HG03342 (cell line): ENCODE measurements around the gene MED13L.

Source experiments
- ATAC-seq: cut with Tn5 transposase; IDR thresholded peaks from one replicate; pipeline ENCODE4 v1.9.1; 2021; ENCODE audit warnings: mild to moderate bottlenecking, moderate library complexity; ENCODE audit not compliant: unreplicated experiment

MED13L gene

DNA sequence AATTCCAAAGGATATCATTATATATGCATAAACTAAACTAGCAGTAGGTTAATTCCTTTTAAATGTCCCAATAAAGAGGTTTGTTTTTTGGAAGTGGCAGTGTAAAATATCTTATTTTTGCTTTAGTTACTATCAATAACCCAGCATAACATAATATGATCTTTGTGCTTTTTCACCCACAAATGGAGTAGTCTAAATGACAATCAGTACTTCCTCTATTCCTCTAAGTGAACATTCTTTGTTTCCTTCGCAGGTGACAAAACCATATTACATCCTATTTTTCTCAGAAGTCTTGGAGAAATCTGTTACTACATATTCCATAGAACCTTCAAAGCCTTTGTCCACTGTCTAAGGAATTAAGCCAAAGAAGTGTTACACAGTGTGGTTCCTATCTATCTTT is 62.5 kb downstream of the MED13L start:
- no peak for ATAC-seq

DNA sequence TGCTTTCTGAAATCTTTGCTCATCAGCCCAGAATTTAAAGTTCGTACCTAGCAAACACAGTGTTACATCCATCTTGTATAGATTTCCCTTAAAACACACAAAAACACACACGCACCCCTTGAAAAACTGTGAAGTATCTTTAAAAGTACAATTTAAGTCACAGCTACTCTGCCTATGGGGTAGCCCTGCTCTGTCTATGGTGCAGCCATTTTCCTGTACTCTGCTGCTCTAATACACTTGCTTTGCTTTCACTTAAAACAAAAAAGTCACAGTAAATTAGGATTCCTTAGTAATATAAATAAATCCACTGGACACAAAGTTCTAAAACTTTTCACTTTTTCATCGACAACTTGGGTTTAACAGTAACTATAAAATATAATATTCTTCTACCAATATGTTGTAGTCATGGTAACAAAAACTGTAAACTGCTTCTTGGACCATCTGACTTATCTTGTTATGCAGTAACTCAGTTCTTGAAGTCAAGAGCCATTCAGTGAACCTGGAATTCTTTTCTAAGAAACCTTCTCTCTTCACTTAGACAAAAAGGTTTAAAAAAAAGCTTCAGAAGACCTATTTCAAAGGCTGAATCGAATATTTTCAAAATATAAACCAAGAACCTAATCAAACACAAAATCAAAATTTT is 63.5 kb downstream of the MED13L start:
- no peak for ATAC-seq

DNA sequence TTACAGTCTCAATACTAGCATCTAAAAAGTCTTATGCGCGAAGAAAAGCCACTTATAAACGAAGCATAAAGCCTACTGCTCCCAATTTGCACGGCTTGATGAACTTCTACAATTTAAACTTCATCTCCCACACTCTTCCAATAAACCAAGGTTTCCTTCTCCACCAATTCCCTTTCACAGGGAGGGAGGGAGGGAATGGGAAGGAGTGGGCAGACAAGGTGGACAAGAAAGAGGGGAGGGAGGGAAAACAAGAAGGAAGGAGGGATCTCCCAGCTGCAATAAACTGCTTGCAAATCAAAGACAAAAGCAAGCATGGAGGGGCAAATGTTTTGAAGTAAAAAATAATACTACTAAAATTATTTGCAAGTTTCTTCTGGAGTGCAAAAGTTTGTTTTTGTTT is 64.5 kb downstream of the MED13L start:
- no peak for ATAC-seq

DNA sequence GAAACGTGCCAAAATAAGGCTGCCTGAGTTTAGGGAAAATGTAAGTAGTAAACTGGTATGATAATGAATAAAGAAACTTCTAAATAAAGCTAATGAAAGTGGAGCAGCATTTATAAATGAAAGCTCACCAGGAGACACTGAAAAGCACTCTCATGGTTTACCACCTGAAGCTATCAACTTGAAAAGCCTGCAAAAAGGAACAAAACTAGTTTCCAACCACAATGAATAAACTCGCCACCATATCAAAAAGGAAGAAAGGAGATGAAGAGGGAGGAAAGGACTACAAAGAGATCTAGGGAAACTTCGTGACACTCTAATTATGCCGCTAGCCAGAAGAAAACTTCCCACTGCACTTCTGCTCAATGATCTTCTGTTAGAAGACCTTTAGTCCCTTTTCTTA is 66.7 kb downstream of the MED13L start:
- ATAC-seq, result no peak

DNA sequence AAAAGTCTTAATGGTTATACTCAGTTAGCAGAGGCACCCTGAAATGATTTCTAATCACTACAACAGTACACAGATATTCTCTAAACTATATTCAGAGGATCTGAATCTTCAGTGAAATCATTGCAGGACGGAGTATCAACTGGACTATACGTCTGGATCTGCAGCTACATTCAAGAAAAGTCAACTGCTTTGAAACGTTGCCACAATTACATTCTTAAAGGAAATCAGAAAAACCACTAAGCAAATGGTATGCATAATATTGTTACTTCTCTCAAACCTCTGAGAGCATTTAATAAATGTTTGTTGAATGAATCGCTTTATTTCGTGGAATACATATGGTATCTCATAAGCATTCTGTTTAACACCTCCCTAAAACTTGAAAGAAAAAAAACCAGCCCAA is 67.4 kb downstream of the MED13L start:
- no peak for ATAC-seq

DNA sequence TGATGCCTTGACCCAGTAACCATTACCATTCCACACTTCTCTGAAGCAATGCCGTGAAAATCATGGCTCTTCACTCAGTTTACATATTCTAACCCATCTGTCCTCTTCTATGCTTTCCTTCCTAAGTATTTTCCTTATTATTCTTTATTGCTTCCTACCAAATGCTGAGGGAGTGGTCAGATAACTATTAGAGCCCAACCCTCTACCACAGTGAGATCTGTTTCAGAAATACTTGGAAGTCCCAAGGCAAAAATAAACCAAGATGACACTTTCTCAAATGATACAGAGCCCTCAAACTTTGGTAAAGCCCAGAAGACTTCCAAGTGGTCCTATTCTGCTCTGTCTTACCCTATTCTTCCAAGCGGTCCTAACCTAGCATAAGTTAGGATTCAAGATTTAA is 68.0 kb downstream of the MED13L start:
- no peak for ATAC-seq

DNA sequence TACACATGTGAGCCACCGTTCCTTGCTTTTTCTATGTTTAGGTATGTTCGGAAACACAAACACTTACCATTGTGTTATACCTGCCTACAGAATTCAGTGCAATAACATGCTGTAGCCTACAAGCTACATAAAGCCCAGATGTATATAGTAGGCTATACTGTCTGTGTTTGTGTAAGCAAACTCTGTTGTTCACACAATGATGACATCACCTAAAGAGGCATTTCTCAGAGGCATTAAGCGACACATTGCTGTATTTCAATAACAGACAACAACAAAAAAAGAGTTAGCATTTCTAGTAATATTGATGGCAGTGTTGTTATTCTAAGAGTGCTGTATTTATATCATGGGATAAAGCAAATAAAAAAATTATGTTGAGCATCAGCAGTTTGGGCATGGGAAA is 70.2 kb downstream of the MED13L start:
- ATAC-seq, result no peak

DNA sequence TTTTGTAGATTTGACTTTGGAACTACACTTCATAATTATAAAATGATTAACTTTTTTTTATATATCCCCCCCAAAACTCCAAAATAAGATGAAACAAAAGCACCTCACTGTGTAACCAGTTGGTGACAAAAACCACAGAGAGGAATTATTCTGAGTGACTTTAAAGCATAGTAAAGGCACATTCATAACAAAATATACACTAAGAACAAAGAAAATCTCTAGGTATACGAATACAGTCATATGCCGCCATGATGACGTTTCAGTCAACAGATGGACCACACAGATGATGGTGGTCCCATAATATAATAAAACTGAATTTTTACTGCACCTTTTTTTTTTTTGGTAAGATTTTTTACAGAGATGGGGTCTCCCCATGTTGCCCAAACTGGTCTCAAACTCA is 70.7 kb downstream of the MED13L start:
- no peak for ATAC-seq

DNA sequence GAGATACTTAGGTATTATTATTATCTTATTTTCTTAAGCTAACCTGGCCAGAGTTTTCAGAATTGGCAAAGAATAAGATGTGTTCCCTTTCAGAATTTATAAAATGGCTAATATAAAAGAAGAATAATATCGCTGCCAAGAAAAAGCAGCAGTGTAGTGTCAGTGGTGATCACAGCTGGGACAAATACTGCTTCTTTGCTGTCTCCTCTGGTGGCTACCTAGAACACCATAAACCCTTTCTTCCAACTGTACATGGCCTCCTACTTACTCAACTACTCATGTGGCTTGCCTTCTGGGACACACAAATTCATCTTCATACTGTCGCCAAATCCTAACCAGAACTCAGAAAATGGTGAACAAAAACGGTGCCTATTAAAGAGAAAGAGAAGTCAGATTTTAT is 72.7 kb downstream of the MED13L start:
- no peak for ATAC-seq

DNA sequence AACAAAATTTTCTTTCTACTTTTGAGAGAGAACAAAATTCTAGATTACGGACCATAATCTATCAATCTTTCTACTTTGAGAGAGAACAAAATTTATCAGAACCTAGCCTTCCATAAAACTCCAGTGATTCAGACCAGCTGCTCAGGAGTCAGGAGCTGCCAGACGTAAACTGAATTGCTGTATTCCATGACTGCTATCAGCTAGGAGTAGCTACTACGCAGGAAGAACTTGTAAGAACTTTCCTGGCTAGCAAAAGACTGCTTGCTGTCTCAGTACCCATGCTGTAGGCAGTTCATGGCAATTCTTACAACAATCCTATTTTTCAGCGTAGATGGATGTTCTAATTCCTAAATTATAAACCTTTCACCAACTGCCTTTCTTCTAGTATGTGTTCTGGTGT is 73.3 kb downstream of the MED13L start:
- ATAC-seq, result no peak

DNA sequence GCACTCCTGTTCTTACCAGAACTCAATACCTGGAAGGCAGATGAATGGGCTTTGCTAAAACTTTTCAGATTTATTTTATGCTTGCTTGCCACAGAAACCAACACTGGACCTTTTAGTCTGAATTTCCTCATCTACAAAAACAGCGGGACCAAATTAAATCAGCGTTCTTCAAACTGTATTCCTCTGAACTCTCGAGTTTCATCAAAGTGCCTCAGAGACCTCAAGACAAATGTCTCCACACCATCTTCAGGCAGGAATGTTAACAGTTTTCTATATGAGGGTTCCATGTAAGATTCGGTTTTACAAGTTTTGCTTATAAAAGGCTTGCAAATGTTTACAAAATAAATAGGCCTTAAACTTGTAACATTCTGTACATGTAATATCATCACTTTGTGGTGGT is 74.6 kb downstream of the MED13L start:
- no peak for ATAC-seq

DNA sequence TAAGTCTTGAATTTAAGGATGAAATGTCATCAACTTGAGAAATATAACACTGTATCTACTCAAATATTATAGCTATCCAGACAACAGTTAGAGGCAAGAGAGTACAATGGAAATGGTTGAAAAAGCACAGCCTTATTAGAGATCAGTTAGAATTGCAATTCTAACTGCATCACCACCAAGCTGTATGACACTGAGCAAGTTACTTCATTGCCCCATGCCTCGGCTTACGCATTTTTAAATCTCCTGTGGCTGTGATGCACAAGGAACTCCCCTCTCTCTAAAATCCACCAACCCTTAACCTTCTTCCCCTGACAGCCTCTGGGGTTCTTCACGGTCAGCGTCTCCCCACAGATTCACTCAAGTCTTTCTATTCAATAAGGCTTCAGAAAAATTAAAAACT is 75.1 kb downstream of the MED13L start:
- no peak for ATAC-seq

DNA sequence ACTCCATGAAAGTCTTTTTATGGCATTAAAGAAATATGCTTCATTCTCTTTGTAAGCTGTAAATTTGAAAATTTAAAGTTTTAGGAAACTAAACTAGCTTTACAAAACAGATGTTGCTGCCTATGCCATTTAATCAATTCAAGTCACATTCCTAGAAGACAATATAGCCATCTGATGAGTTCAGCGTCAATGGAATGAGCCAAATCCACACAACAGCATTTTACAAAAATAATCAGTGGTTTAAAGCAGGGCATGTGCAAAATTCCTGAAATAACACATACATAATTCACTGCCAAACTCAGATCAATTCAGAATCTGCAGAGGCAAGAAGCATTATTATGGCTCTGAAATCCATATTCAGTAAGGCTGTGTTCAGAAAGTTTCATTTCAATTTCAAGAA is 75.6 kb downstream of the MED13L start:
- no peak for ATAC-seq

DNA sequence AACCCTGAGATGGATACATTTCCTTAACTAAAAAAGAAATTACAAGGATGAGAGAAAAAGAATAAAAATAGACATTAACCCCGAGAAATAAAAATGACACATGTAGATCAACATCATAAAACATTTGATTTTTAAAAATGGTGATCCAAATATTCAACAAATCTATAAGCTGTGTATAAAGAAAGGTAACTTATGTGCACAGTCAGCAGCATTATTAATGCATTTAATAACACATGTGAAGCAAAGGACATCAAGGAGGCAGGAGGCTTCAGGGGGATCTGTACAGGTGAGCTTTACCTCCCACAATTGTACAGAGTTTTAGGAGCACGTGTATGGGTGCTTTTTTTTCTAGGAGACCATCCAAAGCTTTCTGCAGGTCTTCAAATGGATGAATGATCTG is 76.1 kb downstream of the MED13L start:
- ATAC-seq, result no peak

DNA sequence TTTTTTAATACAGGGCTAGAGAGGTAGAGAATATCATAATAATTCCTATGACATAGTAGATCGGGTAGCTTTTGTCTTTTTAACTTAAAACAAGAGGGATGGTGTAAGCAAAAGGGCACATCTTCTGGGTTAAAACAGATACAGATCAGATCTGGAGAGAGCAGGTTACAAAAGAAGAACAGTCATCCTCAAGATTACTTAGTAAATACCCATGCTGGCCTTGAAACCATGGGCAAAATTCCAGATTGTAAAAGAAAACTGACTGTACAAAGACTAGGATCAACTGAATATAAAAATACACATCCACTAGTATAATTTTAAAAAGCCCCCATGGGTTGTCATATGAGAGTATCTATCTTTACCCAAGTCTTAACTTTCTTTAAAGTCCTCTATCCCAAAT is 76.7 kb downstream of the MED13L start:
- no peak for ATAC-seq

DNA sequence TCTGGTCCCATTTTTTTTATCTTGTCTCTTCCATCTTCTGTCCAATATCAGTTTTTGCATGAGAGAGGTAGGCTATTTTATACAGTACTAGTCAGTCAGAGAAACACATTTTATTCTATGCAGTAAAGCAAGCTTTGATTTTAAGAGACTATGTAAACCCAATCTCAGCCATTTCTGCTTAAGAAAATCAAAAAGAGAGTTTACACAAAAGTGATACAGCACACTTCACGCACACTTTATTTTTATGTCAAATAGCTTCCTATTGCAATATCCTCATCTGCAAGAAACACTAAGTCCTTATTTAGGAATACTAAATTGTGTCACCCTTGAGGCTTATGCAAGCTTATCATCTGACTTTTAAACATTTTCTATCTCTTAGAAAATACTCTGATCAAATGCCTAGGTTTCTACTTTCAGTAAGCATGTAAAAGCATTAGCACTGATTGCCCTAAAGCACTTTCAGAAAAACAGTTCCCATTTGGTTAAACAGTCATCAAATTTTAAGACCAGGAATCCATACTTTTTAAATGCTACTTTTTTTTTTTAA is 78.3 kb downstream of the MED13L start:
- ATAC-seq, result no peak

DNA sequence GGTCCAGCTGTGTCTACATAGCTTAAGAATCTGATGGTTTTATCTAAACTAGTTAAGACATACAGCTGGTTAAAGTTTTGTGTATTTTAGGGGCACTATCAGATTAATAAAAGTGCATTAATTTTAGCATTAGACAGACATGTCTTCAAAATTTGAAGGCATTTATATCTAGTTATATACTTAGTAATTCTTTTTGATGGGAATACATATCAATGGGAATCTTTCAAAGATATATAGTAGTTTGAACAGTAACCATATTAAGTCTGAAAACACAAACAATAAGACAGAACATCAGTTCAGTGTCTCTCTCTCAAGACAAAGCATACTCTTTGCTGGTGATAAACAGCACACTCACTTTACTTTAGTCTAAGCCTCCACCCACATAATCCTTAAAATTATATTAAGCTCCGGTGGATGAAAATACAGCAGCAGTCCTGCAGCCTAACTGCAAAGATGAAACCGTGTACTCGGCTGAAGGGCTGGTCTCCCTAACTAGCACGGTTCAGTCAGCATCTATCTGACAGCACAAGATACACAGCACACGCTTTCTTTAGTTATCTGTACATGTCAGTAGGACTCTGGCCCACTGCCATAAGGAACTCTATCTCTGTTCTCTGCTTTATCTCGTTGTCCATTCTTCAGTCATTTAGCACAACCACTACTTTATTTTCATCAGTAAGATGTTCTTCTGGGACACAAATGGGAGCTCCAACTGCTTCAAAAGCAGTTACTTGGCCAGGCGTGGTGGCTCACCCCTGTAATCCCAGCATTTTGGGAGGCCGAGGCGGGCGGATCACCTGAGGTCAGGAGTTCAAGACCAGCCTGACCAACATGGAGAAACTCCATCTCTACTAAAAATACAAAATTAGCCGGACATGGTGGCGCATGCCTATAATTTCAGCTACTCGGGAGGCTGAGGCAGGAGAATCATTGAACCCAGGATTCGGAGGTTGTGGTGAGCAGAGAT is 80.5 kb downstream of the MED13L start:
- ATAC-seq, result no peak

DNA sequence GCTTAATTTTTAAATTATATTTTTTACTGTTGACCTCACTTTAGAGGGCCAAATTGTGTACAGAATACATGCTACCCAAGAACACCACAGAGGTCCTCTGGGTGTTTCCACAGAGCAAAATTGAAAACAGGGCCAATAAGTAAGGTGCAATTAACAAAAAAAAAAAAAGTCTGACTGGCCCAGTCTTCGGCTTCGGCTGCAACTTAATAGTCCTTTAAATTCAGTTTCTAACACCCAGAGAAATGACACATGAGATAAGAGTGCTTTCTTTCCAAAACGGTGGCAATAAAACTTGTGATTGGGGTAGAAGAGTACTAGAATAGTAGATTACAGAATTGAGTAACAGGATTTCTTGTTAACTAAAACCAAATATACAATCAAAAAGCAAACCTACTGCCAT is 81.3 kb downstream of the MED13L start:
- ATAC-seq, result no peak

DNA sequence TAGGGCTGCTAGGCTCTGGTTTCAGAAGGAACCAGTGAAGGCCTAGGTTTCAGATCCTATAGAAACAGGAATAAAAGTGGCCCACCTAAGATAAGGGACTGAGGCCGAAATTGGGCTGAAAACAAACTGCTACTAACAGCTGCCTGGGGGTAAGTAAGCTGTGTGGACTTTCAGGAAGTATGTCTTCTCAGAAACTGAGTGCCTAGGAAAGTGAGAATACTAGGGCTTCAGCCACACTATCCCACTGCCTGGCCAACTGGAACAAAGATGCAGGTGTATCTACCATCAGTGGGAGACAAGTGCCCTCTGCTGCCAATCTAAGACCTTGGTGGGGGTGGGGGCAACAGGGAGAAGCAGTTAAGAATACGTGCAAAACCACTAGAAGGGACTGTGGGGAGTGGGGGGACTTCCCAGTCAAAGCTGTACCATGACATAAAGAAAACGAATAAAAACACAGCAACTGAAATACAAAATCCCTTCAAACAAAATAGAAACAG is 82.5 kb downstream of the MED13L start:
- ATAC-seq, result peak; percentile 82

DNA sequence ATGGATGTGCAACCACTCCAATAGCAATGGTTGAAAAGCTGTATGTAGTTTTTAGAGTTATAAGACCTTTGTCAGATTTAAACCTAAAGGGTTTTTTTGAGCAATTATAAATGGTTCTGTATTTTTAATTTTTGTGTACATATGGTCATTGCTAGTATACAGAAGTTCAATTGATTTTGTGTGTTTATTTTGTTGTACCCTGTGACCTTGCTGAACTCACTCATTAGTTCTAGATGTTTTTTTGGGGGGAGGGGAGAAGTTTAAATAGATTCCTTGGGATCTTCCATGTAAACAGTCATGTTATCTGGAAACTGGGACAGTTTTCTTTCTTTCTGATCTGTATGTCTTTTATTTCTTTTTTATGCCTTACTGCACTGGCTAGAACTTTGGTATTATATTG is 87.8 kb downstream of the MED13L start:
- ATAC-seq, result no peak

DNA sequence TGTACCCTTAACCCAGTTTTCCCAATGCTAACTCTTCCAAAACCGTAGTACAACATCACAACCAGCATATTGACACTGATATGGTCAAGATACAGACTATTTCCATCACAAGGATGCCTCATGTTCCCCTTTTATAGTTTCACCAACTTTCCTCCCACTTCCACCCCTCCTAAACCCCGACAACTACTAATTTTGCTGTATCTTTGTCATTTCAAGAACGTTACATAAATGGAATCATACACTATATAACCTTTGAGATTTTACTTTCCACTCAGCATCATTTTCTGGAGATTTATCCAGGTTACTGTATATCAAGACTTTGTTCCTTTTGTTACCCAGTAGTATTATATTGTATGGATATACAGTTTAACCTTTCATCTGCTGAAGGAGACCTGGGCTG is 88.9 kb downstream of the MED13L start:
- ATAC-seq, result no peak

DNA sequence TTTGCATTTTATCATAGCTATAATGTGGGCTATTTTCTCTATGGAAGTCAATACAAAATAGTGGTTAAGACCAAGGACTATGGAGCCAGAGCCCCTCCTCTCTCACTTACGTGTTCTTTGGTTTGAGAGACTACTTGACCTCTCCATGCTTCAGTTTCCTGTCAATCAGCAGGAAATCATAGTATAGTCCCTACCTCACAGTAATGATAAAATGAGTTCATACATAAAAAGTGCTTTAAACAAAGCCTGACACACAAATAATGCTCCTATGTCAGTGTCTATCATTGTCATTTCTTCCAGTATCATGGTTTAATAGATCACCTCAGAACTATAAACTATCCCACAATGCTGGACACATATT is 90.4 kb downstream of the MED13L start:
- no peak for ATAC-seq
